ENCODE measurements around the gene RABGAP1. TPM values are rescaled to one million over a fixed set of nuclear protein-coding genes. Genes with fewer than 3 reads are reported as not detected.

RABGAP1 gene
- polyA plus RNA-seq, 1 donor from 2014 or later: 67.8 TPM

DNA sequence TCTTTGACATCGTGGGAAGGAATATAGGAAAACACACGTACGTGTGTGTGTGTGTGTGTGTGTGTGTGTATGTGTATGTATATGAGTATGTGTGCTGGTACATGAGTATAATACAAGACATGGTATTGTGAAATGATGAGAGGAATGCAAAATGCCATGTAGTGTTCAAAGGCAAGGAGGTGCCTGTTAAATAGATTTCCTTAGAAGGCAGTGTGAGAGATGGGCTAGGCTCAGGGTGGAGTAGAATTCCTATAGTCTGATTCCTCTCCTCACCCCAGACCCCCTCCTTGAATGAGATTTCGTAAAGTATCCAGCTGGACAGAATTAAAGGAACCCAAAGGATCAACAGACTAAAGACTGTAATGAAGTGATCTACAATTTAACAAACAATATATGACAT lies 103.8 kb downstream of the RABGAP1 start:
- TF ChIP-seq TAF1 (IDR thresholded peaks at IDR 0.05; ENCODE audit: low read depth) (no peak), EZH2 (IDR thresholded peaks at IDR 0.05; ENCODE audit: borderline replicate concordance, insufficient read depth, low read length, poor library complexity, severe bottlenecking) (no peak), MXI1 (conservative IDR thresholded peaks at IDR 0.05; ENCODE audit: poor library complexity, severe bottlenecking) (no peak), SMC3 (conservative IDR thresholded peaks at IDR 0.05; ENCODE audit: poor library complexity) (no peak), RAD21 (conservative IDR thresholded peaks at IDR 0.05) (no peak), EP300 (conservative IDR thresholded peaks at IDR 0.05; ENCODE audit: poor library complexity, severe bottlenecking) (no peak), POLR2AphosphoS5 (IDR thresholded peaks at IDR 0.05) (no peak)
- TF ChIP-seq, protein P1, sequence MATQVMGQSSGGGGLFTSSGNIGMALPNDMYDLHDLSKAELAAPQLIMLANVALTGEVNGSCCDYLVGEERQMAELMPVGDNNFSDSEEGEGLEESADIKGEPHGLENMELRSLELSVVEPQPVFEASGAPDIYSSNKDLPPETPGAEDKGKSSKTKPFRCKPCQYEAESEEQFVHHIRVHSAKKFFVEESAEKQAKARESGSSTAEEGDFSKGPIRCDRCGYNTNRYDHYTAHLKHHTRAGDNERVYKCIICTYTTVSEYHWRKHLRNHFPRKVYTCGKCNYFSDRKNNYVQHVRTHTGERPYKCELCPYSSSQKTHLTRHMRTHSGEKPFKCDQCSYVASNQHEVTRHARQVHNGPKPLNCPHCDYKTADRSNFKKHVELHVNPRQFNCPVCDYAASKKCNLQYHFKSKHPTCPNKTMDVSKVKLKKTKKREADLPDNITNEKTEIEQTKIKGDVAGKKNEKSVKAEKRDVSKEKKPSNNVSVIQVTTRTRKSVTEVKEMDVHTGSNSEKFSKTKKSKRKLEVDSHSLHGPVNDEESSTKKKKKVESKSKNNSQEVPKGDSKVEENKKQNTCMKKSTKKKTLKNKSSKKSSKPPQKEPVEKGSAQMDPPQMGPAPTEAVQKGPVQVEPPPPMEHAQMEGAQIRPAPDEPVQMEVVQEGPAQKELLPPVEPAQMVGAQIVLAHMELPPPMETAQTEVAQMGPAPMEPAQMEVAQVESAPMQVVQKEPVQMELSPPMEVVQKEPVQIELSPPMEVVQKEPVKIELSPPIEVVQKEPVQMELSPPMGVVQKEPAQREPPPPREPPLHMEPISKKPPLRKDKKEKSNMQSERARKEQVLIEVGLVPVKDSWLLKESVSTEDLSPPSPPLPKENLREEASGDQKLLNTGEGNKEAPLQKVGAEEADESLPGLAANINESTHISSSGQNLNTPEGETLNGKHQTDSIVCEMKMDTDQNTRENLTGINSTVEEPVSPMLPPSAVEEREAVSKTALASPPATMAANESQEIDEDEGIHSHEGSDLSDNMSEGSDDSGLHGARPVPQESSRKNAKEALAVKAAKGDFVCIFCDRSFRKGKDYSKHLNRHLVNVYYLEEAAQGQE (IDR thresholded peaks at IDR 0.05; ENCODE audit: borderline replicate concordance): no peak
- TF ChIP-seq, protein P2, sequence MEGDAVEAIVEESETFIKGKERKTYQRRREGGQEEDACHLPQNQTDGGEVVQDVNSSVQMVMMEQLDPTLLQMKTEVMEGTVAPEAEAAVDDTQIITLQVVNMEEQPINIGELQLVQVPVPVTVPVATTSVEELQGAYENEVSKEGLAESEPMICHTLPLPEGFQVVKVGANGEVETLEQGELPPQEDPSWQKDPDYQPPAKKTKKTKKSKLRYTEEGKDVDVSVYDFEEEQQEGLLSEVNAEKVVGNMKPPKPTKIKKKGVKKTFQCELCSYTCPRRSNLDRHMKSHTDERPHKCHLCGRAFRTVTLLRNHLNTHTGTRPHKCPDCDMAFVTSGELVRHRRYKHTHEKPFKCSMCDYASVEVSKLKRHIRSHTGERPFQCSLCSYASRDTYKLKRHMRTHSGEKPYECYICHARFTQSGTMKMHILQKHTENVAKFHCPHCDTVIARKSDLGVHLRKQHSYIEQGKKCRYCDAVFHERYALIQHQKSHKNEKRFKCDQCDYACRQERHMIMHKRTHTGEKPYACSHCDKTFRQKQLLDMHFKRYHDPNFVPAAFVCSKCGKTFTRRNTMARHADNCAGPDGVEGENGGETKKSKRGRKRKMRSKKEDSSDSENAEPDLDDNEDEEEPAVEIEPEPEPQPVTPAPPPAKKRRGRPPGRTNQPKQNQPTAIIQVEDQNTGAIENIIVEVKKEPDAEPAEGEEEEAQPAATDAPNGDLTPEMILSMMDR (IDR thresholded peaks at IDR 0.05; ENCODE audit: poor library complexity, severe bottlenecking): no peak
- Histone ChIP-seq H3K9me3 (ENCODE audit: low read length) (no peaks in the 10 kb centered on the region), H2AFZ (ENCODE audit: low read depth, low read length) (no peak overlapping the region), H3F3A (ENCODE audit: insufficient read depth, low read length, poor library complexity, severe bottlenecking) (no peaks in the 10 kb centered on the region), H4K20me1 (ENCODE audit: insufficient read depth) (no peaks in the 10 kb centered on the region), H3K4me2 (ENCODE audit: low read length) (no peak overlapping the region), H3K36me3 (ENCODE audit: insufficient read depth, low read length) (no peaks in the 10 kb centered on the region), H3K4me3 (ENCODE audit: low read length) (no peak overlapping the region), H3K79me2 (replicated peaks; ENCODE audit: insufficient read depth, low read length) (peaks cover 7% of the 10 kb centered on the region), H3K27ac (ENCODE audit: low read length) (no peak overlapping the region), H3K9ac (ENCODE audit: low read length) (no peak overlapping the region), H3K27me3 (ENCODE audit: insufficient read depth, low read depth, low read length) (no peaks in the 10 kb centered on the region), H3K9me2 (ENCODE audit: insufficient read depth, low read length) (no peaks in the 10 kb centered on the region)

DNA sequence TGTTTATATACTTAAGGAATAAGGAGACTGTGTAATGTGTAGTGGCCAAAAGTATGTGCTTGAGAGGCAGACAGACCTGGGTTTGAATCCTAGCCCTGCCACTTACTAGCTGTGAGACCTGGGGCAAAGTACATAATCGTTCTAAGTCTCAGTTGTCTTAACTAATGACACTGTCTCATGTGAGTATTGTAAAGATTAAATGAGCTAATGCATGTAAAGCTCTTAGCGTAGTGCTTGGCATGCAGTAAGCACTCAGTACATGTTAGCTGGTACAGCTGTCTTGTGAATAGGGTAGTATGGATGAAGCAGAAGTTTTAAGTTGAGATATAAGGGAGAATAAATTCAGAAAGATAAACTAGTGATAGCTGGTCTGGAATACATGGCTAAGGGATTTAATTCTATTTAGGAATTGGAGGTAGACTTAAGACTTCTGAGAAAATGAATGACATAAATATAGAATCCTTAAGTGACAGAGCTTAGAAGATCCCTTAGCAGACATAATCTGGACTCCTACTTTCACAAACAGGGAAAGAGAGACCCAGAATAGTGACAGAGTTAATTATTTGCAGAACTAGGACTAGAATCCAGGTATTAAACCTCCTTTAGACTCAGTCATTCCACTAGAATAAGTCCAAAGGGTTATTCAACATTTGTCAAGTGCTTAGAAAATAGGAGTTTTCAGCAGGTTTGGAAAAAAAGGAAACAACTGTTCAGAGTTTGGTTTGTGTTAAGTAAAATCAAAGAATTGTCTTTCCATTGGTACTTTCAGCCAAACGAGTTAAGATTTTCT lies 105.8 kb downstream of the RABGAP1 start:
- Histone ChIP-seq H3F3A (ENCODE audit: insufficient read depth, low read length, poor library complexity, severe bottlenecking) (no peaks in the 10 kb centered on the region), H3K9me2 (ENCODE audit: insufficient read depth, low read length) (no peaks in the 10 kb centered on the region), H3K27ac (ENCODE audit: low read length) (no peak overlapping the region), H3K79me2 (replicated peaks; ENCODE audit: insufficient read depth, low read length) (no peaks in the 10 kb centered on the region), H3K4me3 (ENCODE audit: low read length) (no peak overlapping the region), H4K20me1 (ENCODE audit: insufficient read depth) (no peaks in the 10 kb centered on the region), H3K9me3 (ENCODE audit: low read length) (no peaks in the 10 kb centered on the region), H3K9ac (ENCODE audit: low read length) (no peak overlapping the region), H2AFZ (ENCODE audit: low read depth, low read length) (no peak overlapping the region), H3K27me3 (ENCODE audit: insufficient read depth, low read depth, low read length) (no peaks in the 10 kb centered on the region), H3K36me3 (ENCODE audit: insufficient read depth, low read length) (no peaks in the 10 kb centered on the region), H3K4me2 (ENCODE audit: low read length) (no peak overlapping the region)
- TF ChIP-seq TAF1 (IDR thresholded peaks at IDR 0.05; ENCODE audit: low read depth) (no peak), EP300 (conservative IDR thresholded peaks at IDR 0.05; ENCODE audit: poor library complexity, severe bottlenecking) (no peak), SMC3 (conservative IDR thresholded peaks at IDR 0.05; ENCODE audit: poor library complexity) (no peak), RAD21 (conservative IDR thresholded peaks at IDR 0.05) (no peak), POLR2AphosphoS5 (IDR thresholded peaks at IDR 0.05) (no peak), MXI1 (conservative IDR thresholded peaks at IDR 0.05; ENCODE audit: poor library complexity, severe bottlenecking) (no peak), EZH2 (IDR thresholded peaks at IDR 0.05; ENCODE audit: borderline replicate concordance, insufficient read depth, low read length, poor library complexity, severe bottlenecking) (no peak)
- TF ChIP-seq, protein P2 (IDR thresholded peaks at IDR 0.05; ENCODE audit: poor library complexity, severe bottlenecking): no peak
- TF ChIP-seq, protein P1 (IDR thresholded peaks at IDR 0.05; ENCODE audit: borderline replicate concordance): no peak

All from neural cell (in vitro differentiated cells).